DND-41 (cell line): Measurements from ENCODE around the gene LENG9.

Experiments used
- ATAC-seq: fragments of 200-7000 bp; cut with Tn5 transposase; 3 replicates; pipeline ENCODE4 v1.9.1; 2021; ENCODE audit warnings: low read depth; ENCODE audit not compliant: insufficient read depth
- DNase-seq: peaks from one replicate; pipeline ENCODE4 v3.0.0-alpha.2; 2020
- H2AFZ ChIP-seq: 2 replicates; pipeline ENCODE4 v1.6.0; 2012; ENCODE audit warnings: low read depth, low read length
- H3K27ac ChIP-seq: 2 replicates; pipeline ENCODE4 v1.5.1; 2012; ENCODE audit warnings: low read length, inconsistent platforms
- H3K27me3 ChIP-seq: fragments of 200-600 bp; sonication (generic); 2 replicates; pipeline ENCODE4 v1.6.0; 2012; ENCODE audit warnings: low read length, mild to moderate bottlenecking, inconsistent platforms; ENCODE audit not compliant: insufficient read depth, poor library complexity
- H3K36me3 ChIP-seq: 2 replicates; pipeline ENCODE4 v1.5.1; 2012; ENCODE audit warnings: low read length, inconsistent platforms; ENCODE audit not compliant: insufficient read depth
- H3K4me1 ChIP-seq: 2 replicates; pipeline ENCODE4 v1.5.1; 2012; ENCODE audit warnings: mild to moderate bottlenecking, low read length; ENCODE audit not compliant: insufficient read depth
- H3K4me2 ChIP-seq: 2 replicates; pipeline ENCODE4 v1.6.0; 2012; ENCODE audit warnings: mild to moderate bottlenecking, moderate library complexity, low read length, inconsistent platforms; ENCODE audit not compliant: insufficient read depth
- H3K4me3 ChIP-seq, 2 experiments: fragments of 200-600 bp in 1 of 2; shearing (Covaris generic) in 1 of 2; 2 replicates each; pipeline ENCODE4 v1.5.1; 2012 to 2016; ENCODE audit warnings: inconsistent platforms in 2 of 2, low read length in 2 of 2, mild to moderate bottlenecking in 2 of 2, low read depth in 1 of 2, moderate library complexity in 1 of 2
- H3K79me2 ChIP-seq: 2 replicates; pipeline ENCODE4 v1.6.0; 2012; ENCODE audit warnings: low read length, inconsistent platforms; ENCODE audit not compliant: insufficient read depth
- H3K9ac ChIP-seq: 2 replicates; pipeline ENCODE4 v1.6.0; 2012; ENCODE audit warnings: low read depth, mild to moderate bottlenecking, inconsistent platforms, low read length, moderate library complexity
- H3K9me3 ChIP-seq: 2 replicates; pipeline ENCODE4 v1.5.1; 2012; ENCODE audit warnings: low read length, moderate library complexity, mild to moderate bottlenecking, inconsistent platforms; ENCODE audit not compliant: insufficient read depth, severe bottlenecking
- H4K20me1 ChIP-seq: 2 replicates; pipeline ENCODE4 v1.6.0; 2012; ENCODE audit warnings: low read length; ENCODE audit not compliant: insufficient read depth
- EZH2 ChIP-seq: IDR thresholded peaks from 3 replicates; pipeline ENCODE4 v1.6.1; 2012; ENCODE audit warnings: borderline replicate concordance, low read depth, mild to moderate bottlenecking, moderate library complexity, low read length, inconsistent platforms; ENCODE audit not compliant: severe bottlenecking
- TF ChIP-seq, protein P1 (sequence below): IDR thresholded peaks from 2 replicates; pipeline ENCODE4 v1.5.1; 2012; ENCODE audit warnings: borderline replicate concordance, low read length, moderate library complexity, mild to moderate bottlenecking; ENCODE audit not compliant: poor library complexity, severe bottlenecking; ENCODE audit errors: extremely low read depth

Gene LENG9

DNA sequence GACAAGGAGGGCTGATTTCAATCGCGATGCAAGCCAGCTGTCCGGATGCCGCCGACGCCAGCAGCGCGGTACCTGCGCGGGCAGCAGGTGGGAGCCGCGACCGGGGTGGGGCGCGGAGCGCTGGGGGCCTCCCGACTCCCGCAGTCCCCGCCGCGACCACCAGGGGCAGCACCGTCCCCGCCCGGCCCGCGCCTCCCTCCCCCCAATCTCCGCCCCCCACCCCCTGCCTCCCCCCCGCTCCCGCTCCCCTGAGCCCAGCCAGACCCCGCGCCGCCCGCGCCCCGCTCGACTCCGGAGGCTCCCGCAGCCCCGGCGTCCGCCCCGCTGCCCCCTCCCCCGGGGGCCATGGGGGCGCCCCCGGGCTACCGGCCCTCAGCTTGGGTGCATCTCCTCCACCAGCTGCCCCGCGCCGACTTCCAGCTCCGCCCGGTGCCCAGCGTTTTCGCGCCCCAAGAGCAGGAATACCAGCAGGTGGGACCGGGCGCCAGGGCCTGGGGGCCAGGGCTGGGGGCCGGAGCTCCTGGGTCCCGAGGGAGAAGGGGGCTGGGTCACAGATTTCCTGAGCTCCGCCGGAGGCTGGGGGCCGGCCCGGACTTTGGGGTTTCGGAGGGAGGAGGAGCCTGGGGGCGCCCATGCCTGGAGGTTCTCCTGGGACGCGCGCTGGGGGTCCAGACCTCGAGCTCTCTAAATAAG, 48.2 kb downstream of the LENG9 start, which contains the start of gene TTYH1:
TTYH1 (plus strand) TSS at position 257 of the 693 bp plus-strand sequence; CDS start at position 346, 89 bp downstream.
- Histone ChIP-seq H3K36me3 (no peaks in the 10 kb centered on the region), H3K27ac (no peak within 1 kb of the TSS), H3K79me2 (no peaks in the 10 kb centered on the region), H3K9me3 (peaks cover 2% of the 10 kb centered on the region), H3K4me1 (no peaks in the 10 kb centered on the region), H4K20me1 (no peaks in the 10 kb centered on the region), H3K9ac (no peak within 1 kb of the TSS), H3K4me3 (no peak within 1 kb of the TSS), H2AFZ (no peak within 1 kb of the TSS), H3K4me2 (no peak within 1 kb of the TSS), H3K27me3 (no peaks in the 10 kb centered on the region)
- TF ChIP-seq EZH2: no peak
- TF ChIP-seq, protein P1, sequence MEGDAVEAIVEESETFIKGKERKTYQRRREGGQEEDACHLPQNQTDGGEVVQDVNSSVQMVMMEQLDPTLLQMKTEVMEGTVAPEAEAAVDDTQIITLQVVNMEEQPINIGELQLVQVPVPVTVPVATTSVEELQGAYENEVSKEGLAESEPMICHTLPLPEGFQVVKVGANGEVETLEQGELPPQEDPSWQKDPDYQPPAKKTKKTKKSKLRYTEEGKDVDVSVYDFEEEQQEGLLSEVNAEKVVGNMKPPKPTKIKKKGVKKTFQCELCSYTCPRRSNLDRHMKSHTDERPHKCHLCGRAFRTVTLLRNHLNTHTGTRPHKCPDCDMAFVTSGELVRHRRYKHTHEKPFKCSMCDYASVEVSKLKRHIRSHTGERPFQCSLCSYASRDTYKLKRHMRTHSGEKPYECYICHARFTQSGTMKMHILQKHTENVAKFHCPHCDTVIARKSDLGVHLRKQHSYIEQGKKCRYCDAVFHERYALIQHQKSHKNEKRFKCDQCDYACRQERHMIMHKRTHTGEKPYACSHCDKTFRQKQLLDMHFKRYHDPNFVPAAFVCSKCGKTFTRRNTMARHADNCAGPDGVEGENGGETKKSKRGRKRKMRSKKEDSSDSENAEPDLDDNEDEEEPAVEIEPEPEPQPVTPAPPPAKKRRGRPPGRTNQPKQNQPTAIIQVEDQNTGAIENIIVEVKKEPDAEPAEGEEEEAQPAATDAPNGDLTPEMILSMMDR: peak; percentile 37
- ATAC-seq (no peak), DNase-seq (no peak)

DNA sequence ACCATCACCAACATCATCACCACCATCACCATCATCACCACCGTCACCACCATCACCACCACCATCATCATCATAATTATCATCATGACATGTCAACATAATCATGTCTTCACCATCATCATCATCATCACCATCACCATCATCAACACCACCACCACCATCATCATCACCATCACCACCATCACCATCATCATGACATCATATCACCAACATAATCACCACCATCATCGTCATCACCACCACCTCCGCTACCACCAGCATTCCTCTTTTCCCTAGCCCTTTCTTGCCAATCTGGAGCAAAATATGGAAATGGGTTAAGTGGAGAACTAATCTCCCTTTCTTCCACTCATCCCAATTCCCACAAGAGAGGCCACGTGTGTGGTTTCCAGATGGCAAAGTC, 49.4 kb downstream of the LENG9 start:
- H3K9ac ChIP-seq: no peak overlapping the region
- peaks cover 2% of the 10 kb centered on the region for H3K9me3 ChIP-seq
- ATAC-seq (no peak), DNase-seq (no peak)
- no peak overlapping the region for H3K4me3 ChIP-seq
- H2AFZ ChIP-seq: no peak overlapping the region
- no peaks in the 10 kb centered on the region for H4K20me1 ChIP-seq
- TF ChIP-seq, protein P1: no peak
- no peak for TF ChIP-seq EZH2
- no peaks in the 10 kb centered on the region for H3K79me2 ChIP-seq
- no peak overlapping the region for H3K4me2 ChIP-seq
- H3K36me3 ChIP-seq: no peaks in the 10 kb centered on the region
- H3K27ac ChIP-seq: no peak overlapping the region
- H3K4me1 ChIP-seq: no peaks in the 10 kb centered on the region
- H3K27me3 ChIP-seq: no peaks in the 10 kb centered on the region

DNA sequence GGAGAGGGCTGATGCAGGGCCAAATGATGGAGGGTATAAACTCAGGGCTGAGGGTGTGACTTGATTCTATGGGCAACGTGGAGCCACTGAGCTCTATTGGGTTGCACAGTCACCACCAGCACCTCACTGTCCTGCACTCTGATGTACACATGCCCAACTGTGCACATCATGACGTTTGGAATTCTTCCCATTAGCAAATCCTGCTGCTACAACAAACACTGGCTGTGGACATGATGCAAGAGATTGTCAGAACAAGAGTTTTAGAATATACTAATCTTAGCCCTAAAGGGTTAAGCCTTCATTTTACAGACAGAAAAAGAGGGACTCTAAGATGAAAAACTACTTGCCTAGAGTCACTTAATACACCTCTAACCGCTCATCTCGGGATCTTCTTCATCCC, 50.7 kb downstream of the LENG9 start:
- DNase-seq: no peak
- no peaks in the 10 kb centered on the region for H3K4me1 ChIP-seq
- no peaks in the 10 kb centered on the region for H3K79me2 ChIP-seq
- no peak overlapping the region for H3K27ac ChIP-seq
- TF ChIP-seq, protein P1: no peak
- TF ChIP-seq EZH2: no peak
- H3K27me3 ChIP-seq: no peaks in the 10 kb centered on the region
- H2AFZ ChIP-seq: no peak overlapping the region
- no peak overlapping the region for H3K4me3 ChIP-seq
- H3K36me3 ChIP-seq: no peaks in the 10 kb centered on the region
- no peak overlapping the region for H3K9ac ChIP-seq
- H3K9me3 ChIP-seq: peaks cover 3% of the 10 kb centered on the region
- no peaks in the 10 kb centered on the region for H4K20me1 ChIP-seq
- H3K4me2 ChIP-seq: no peak overlapping the region
- no peak for ATAC-seq
